ENCODE results near the gene SPG11. TPM values are rescaled to one million over a fixed set of nuclear protein-coding genes. Genes with fewer than 3 reads are reported as not detected.

Gene SPG11
- total RNA-seq, 1 experiment from 2014 or later: 55.0 TPM

DNA sequence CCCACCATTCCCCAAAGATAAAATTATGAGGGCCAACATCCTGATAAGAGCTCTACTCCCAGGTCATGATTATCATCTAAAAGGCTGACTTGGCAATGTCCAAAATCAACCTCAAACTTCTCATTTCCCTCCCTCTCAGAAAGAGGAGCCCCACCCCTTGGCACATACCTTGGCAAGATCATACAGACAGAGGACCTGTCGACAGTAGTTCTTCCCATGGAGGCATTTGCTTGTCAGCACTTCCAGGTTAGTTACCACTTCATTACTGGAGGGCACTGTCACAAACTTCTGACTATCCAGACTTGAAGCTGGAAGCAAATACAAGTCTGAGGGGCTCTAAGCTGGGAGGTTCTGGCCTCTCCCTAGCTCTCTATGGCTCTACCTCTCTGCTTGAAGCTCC, 88.7 kb downstream of the SPG11 start:
- intact Hi-C loops (cut with micrococcal nuclease; ENCODE audit: unreplicated experiment): no loop called here
- POLR2A ChIA-PET: no interaction called here
- H3K4me1 ChIP-seq (ENCODE audit: control insufficient read depth, insufficient read depth, low read length): no peaks in the 10 kb centered on the region
- CTCF ChIA-PET: no interaction called here
- TF ChIP-seq CTCF (IDR thresholded peaks at IDR 0.05) (no peak), SIN3A (IDR thresholded peaks at IDR 0.05; ENCODE audit: borderline replicate concordance, insufficient read depth, low read depth, low read length) (no peak), TCF7L2 (IDR thresholded peaks at IDR 0.05; ENCODE audit: low read depth, low read length) (no peak), POLR2AphosphoS5 (IDR thresholded peaks at IDR 0.05; ENCODE audit: low read depth, low read length) (no peak)
- TF ChIP-seq, protein P1, sequence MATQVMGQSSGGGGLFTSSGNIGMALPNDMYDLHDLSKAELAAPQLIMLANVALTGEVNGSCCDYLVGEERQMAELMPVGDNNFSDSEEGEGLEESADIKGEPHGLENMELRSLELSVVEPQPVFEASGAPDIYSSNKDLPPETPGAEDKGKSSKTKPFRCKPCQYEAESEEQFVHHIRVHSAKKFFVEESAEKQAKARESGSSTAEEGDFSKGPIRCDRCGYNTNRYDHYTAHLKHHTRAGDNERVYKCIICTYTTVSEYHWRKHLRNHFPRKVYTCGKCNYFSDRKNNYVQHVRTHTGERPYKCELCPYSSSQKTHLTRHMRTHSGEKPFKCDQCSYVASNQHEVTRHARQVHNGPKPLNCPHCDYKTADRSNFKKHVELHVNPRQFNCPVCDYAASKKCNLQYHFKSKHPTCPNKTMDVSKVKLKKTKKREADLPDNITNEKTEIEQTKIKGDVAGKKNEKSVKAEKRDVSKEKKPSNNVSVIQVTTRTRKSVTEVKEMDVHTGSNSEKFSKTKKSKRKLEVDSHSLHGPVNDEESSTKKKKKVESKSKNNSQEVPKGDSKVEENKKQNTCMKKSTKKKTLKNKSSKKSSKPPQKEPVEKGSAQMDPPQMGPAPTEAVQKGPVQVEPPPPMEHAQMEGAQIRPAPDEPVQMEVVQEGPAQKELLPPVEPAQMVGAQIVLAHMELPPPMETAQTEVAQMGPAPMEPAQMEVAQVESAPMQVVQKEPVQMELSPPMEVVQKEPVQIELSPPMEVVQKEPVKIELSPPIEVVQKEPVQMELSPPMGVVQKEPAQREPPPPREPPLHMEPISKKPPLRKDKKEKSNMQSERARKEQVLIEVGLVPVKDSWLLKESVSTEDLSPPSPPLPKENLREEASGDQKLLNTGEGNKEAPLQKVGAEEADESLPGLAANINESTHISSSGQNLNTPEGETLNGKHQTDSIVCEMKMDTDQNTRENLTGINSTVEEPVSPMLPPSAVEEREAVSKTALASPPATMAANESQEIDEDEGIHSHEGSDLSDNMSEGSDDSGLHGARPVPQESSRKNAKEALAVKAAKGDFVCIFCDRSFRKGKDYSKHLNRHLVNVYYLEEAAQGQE (IDR thresholded peaks at IDR 0.05; ENCODE audit: insufficient read depth in 1 of 2, low read depth in 2 of 2, low read length in 1 of 2): no peak
- no TSS peak for BruUV-seq (replicated peaks)
- in situ Hi-C loops (cut with HindIII; ENCODE audit: low pct_unique_long_range_greater_than_20kb, low sequenced_read_pairs): no loop called here
- H3K4me3 ChIP-seq (ENCODE audit: low read depth in 2 of 2, low read length in 2 of 2): no peak overlapping the region
- no peaks in the 10 kb centered on the region for H3K9me3 ChIP-seq (ENCODE audit: control insufficient read depth, insufficient read depth, low read depth, low read length)
- no peaks in the 10 kb centered on the region for H3K27me3 ChIP-seq (ENCODE audit: control insufficient read depth, insufficient read depth, low read length)
- H3K27ac ChIP-seq (ENCODE audit: low read length): no peak overlapping the region
- no peak for ATAC-seq
- no peak for DNase-seq (ENCODE audit: low read depth, low spot score)
- H3K36me3 ChIP-seq (ENCODE audit: control insufficient read depth, insufficient read depth, low read length): no peaks in the 10 kb centered on the region

DNA sequence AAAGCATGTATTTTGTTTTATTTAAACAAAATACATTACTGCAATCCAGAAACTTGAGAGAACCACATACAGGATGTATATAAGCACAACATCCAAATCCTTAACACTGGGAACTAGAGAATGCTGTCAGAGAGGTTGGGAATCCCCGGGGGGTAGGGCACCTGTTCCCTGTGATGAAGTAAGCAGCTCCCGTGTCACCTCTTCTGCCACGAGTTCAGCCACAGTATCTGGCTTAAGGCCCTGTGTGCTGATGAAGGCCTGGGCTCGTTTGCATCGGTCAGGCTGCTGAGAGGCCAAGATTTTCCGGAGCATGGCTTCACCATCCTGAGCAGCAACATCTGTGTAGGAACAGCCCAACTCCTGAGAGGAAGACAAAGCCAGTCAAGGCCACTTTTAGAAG, 90.1 kb downstream of the SPG11 start:
- H3K4me1 ChIP-seq (ENCODE audit: control insufficient read depth, insufficient read depth, low read length): no peaks in the 10 kb centered on the region
- in situ Hi-C loops (cut with HindIII; ENCODE audit: low pct_unique_long_range_greater_than_20kb, low sequenced_read_pairs) (no loop called here), intact Hi-C loops (cut with micrococcal nuclease; ENCODE audit: unreplicated experiment) (no loop called here)
- no peak overlapping the region for H3K4me3 ChIP-seq (ENCODE audit: low read depth in 2 of 2, low read length in 2 of 2)
- H3K9me3 ChIP-seq (ENCODE audit: control insufficient read depth, insufficient read depth, low read depth, low read length): no peaks in the 10 kb centered on the region
- no peak overlapping the region for H3K27ac ChIP-seq (ENCODE audit: low read length)
- CTCF ChIA-PET: no interaction called here
- ATAC-seq (no peak), DNase-seq (ENCODE audit: low read depth, low spot score) (no peak)
- no TSS peak for BruUV-seq (replicated peaks)
- H3K36me3 ChIP-seq (ENCODE audit: control insufficient read depth, insufficient read depth, low read length): no peaks in the 10 kb centered on the region
- POLR2A ChIA-PET: no interaction called here
- no peak for TF ChIP-seq POLR2AphosphoS5 (IDR thresholded peaks at IDR 0.05; ENCODE audit: low read depth, low read length)
- no peak for TF ChIP-seq TCF7L2 (IDR thresholded peaks at IDR 0.05; ENCODE audit: low read depth, low read length)
- TF ChIP-seq CTCF (IDR thresholded peaks at IDR 0.05): no peak
- TF ChIP-seq SIN3A (IDR thresholded peaks at IDR 0.05; ENCODE audit: borderline replicate concordance, insufficient read depth, low read depth, low read length): no peak
- TF ChIP-seq, protein P1 (IDR thresholded peaks at IDR 0.05; ENCODE audit: insufficient read depth in 1 of 2, low read depth in 2 of 2, low read length in 1 of 2): no peak
- H3K27me3 ChIP-seq (ENCODE audit: control insufficient read depth, insufficient read depth, low read length): no peaks in the 10 kb centered on the region

All from Panc1 (cell line).